ENCODE measurements around the gene NGB.

NGB gene

GRCh38 chr14:77278461-77279230, 7.6 kb upstream of the NGB start:
- TF ChIP-seq EZH2 (IDR thresholded peaks at IDR 0.05; ENCODE audit: borderline replicate concordance, low read length) (no peak), CTCF (IDR thresholded peaks at IDR 0.05; ENCODE audit: low read length) (no peak)
- H3K9me3 ChIP-seq (ENCODE audit: low read length), result no peaks in the 10 kb centered on the region
- no peak overlapping the region for H3K9ac ChIP-seq (ENCODE audit: low read length)
- no peaks in the 10 kb centered on the region for H3K79me2 ChIP-seq (ENCODE audit: insufficient read depth, low read length)
- H4K20me1 ChIP-seq (ENCODE audit: insufficient read depth, low read length), result no peaks in the 10 kb centered on the region
- H3K27me3 ChIP-seq (ENCODE audit: insufficient read depth, low read length), result no peaks in the 10 kb centered on the region
- H3K4me2 ChIP-seq (ENCODE audit: low read length), result no peak overlapping the region
- H3F3A ChIP-seq (ENCODE audit: insufficient read depth, low read length), result no peaks in the 10 kb centered on the region
- H2AFZ ChIP-seq (ENCODE audit: low read length), result no peak overlapping the region
- no peaks in the 10 kb centered on the region for H3K36me3 ChIP-seq (ENCODE audit: insufficient read depth, low read length)
- H3K27ac ChIP-seq (ENCODE audit: low read depth, low read length, poor library complexity, severe bottlenecking), result no peak overlapping the region
- H3K4me3 ChIP-seq (ENCODE audit: low read depth, low read length, poor library complexity, severe bottlenecking), result no peak overlapping the region
- H3K4me1 ChIP-seq (ENCODE audit: insufficient read depth, low read length, severe bottlenecking), result no peaks in the 10 kb centered on the region
- no peaks in the 10 kb centered on the region for H3K9me2 ChIP-seq (ENCODE audit: low read depth, low read length)

- peaks cover 4% of the 10 kb centered on the region; the same call in 1 of the 2 replicates for H3K27me3 ChIP-seq (ENCODE audit: insufficient read depth, low read length)
- H3K9ac ChIP-seq (ENCODE audit: low read length), result no peak overlapping the region
- H3K27ac ChIP-seq (ENCODE audit: low read depth, low read length, poor library complexity, severe bottlenecking), result no peak overlapping the region
- H3K9me2 ChIP-seq (ENCODE audit: low read depth, low read length), result no peaks in the 10 kb centered on the region
- no peak for TF ChIP-seq CTCF (IDR thresholded peaks at IDR 0.05; ENCODE audit: low read length)
- H3K4me3 ChIP-seq (ENCODE audit: low read depth, low read length, poor library complexity, severe bottlenecking), result no peak overlapping the region
- H4K20me1 ChIP-seq (ENCODE audit: insufficient read depth, low read length), result no peaks in the 10 kb centered on the region
- no peaks in the 10 kb centered on the region for H3K4me1 ChIP-seq (ENCODE audit: insufficient read depth, low read length, severe bottlenecking)
- H3K36me3 ChIP-seq (ENCODE audit: insufficient read depth, low read length), result no peaks in the 10 kb centered on the region
- H3K4me2 ChIP-seq (ENCODE audit: low read length), result no peak overlapping the region
- no peaks in the 10 kb centered on the region for H3K9me3 ChIP-seq (ENCODE audit: low read length)
- H3F3A ChIP-seq (ENCODE audit: insufficient read depth, low read length), result no peaks in the 10 kb centered on the region
- no peak overlapping the region for H2AFZ ChIP-seq (ENCODE audit: low read length)
- H3K79me2 ChIP-seq (ENCODE audit: insufficient read depth, low read length), result no peaks in the 10 kb centered on the region
Measured at GRCh38 chr14:77276959-77277358, 6.0 kb upstream of the NGB start.

GRCh38 chr14:77276295-77276935, 5.4 kb upstream of the NGB start:
- no peaks in the 10 kb centered on the region for H3K4me1 ChIP-seq (ENCODE audit: insufficient read depth, low read length, severe bottlenecking)
- no peaks in the 10 kb centered on the region for H3F3A ChIP-seq (ENCODE audit: insufficient read depth, low read length)
- no peak overlapping the region for H3K9ac ChIP-seq (ENCODE audit: low read length)
- H3K9me3 ChIP-seq (ENCODE audit: low read length), result no peaks in the 10 kb centered on the region
- H3K4me3 ChIP-seq (ENCODE audit: low read depth, low read length, poor library complexity, severe bottlenecking), result no peak overlapping the region
- no peak overlapping the region for H3K27ac ChIP-seq (ENCODE audit: low read depth, low read length, poor library complexity, severe bottlenecking)
- H3K27me3 ChIP-seq (ENCODE audit: insufficient read depth, low read length), result peaks cover 4% of the 10 kb centered on the region; the same call in 1 of the 2 replicates
- no peaks in the 10 kb centered on the region for H3K9me2 ChIP-seq (ENCODE audit: low read depth, low read length)
- H2AFZ ChIP-seq (ENCODE audit: low read length), result no peak overlapping the region
- H3K79me2 ChIP-seq (ENCODE audit: insufficient read depth, low read length), result no peaks in the 10 kb centered on the region
- no peaks in the 10 kb centered on the region for H4K20me1 ChIP-seq (ENCODE audit: insufficient read depth, low read length)
- H3K36me3 ChIP-seq (ENCODE audit: insufficient read depth, low read length), result no peaks in the 10 kb centered on the region
- TF ChIP-seq EZH2 (IDR thresholded peaks at IDR 0.05; ENCODE audit: borderline replicate concordance, low read length), result no peak
- no peak overlapping the region for H3K4me2 ChIP-seq (ENCODE audit: low read length)
